ENCODE measurements around the gene RSU1. TPM values are rescaled to one million over a fixed set of nuclear protein-coding genes. Genes with fewer than 3 reads are reported as not detected.

Gene RSU1
- polyA plus RNA-seq, 1 donor (not counting 4 experiments of a cell fraction or from before 2014, with no cell fraction given) = 125 TPM

DNA sequence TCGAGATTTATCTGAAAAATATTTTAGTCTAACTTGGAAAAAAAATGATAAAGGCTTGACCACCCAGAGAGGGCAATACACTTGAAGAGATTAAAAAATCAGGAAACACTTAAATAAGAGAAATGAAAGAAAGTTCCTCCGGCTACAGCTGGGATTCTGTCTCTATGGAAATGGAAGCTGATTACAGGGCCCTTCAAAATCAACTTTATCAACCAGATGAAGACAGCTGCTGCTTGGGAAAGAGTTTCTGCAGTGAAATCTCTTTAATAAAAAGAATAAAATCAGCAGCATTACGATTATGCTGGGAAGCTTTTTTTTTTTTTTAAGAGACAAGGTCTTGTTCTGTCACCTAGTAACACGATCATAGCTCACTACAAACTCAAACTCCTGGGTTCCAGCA is 4.5 kb downstream of the RSU1 start:
- H3K4me3 ChIP-seq (ENCODE audit: control insufficient read depth in 2 of 3, extremely low read depth in 1 of 3, insufficient read depth in 2 of 3, low read depth in 1 of 3, low read length in 3 of 3) = no peak overlapping the region
- H3K4me1 ChIP-seq (ENCODE audit: control insufficient read depth, extremely low read depth, insufficient read depth, low read length) = peaks cover 8% of the 10 kb centered on the region
- FAIRE-seq = no peak
- no peaks in the 10 kb centered on the region for H3K9me1 ChIP-seq (ENCODE audit: control insufficient read depth, extremely low read depth, insufficient read depth, low read length)
- H2AFZ ChIP-seq (ENCODE audit: control insufficient read depth, low read length) = no peak overlapping the region
- H4K20me1 ChIP-seq (ENCODE audit: control insufficient read depth, extremely low read depth, insufficient read depth, low read length) = no peaks in the 10 kb centered on the region
- TF ChIP-seq EZH2 (IDR thresholded peaks at IDR 0.05; ENCODE audit: low read length) = no peak
- no peak for TF ChIP-seq CTCF (optimal IDR thresholded peaks at IDR 0.05 in 1 of 3, IDR thresholded peaks at IDR 0.05 in 1 of 3, conservative IDR thresholded peaks at IDR 0.05 in 1 of 3; ENCODE audit: extremely low read depth in 1 of 3, insufficient read depth in 2 of 3, low read length in 3 of 3)
- no peak for DNase-seq (ENCODE audit: low read depth, low spot score)
- H3K9ac ChIP-seq (ENCODE audit: control insufficient read depth, extremely low read depth, insufficient read depth, low read length) = no peak overlapping the region
- peaks cover 0 to 4% of the 10 kb centered on the region in 2 experiments for H3K36me3 ChIP-seq (ENCODE audit: control insufficient read depth in 2 of 2, extremely low read depth in 1 of 2, insufficient read depth in 2 of 2, low read length in 2 of 2)
- peaks cover 62% of the 10 kb centered on the region for H3K79me2 ChIP-seq (ENCODE audit: control insufficient read depth, insufficient read depth, low read length)
- H3K4me2 ChIP-seq (ENCODE audit: control insufficient read depth, extremely low read depth, insufficient read depth, low read depth, low read length) = no peak overlapping the region
- H3K9me3 ChIP-seq (ENCODE audit: control insufficient read depth, low read depth, low read length) = no peaks in the 10 kb centered on the region
- H3K27ac ChIP-seq (ENCODE audit: control insufficient read depth, insufficient read depth, low read length) = no peak overlapping the region
- dilution Hi-C loops (cut with MboI; ENCODE audit: extremely low pct_ligation_motif_present, low sequenced_read_pairs) = loop anchor here (25.0 kb wide), 1 partner anchor 925 kb away; no protein-coding TSS in a partner anchor
- no peaks in the 10 kb centered on the region for H3K27me3 ChIP-seq (ENCODE audit: control insufficient read depth, extremely low read depth, insufficient read depth, low read length)

DNA sequence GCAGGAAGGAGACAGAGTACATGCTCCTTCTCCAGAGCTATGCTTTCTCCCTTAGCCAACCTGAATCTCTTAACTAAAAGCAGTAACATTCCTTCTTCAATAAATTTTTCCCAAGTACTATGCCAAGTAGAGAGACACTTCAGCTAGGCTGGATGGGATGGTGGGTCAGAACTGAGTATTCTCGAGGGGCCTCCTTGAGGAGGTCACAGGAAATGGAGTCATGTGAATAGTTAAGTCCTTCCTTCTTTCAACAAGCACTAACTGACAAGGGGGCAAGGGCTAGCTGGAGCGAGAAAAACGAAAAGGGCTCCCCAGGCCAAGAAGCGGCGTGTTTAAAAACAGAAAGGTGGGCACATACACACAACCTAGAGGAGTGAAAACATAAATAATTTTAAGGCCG is 5.5 kb downstream of the RSU1 start:
- dilution Hi-C loops (cut with MboI; ENCODE audit: extremely low pct_ligation_motif_present, low sequenced_read_pairs) = loop anchor here (25.0 kb wide), 1 partner anchor 924 kb away; no protein-coding TSS in a partner anchor
- FAIRE-seq = no peak
- H3K9me1 ChIP-seq (ENCODE audit: control insufficient read depth, extremely low read depth, insufficient read depth, low read length) = no peaks in the 10 kb centered on the region
- H3K4me1 ChIP-seq (ENCODE audit: control insufficient read depth, extremely low read depth, insufficient read depth, low read length) = peaks cover 8% of the 10 kb centered on the region
- H3K36me3 ChIP-seq (ENCODE audit: control insufficient read depth in 2 of 2, extremely low read depth in 1 of 2, insufficient read depth in 2 of 2, low read length in 2 of 2) = peaks cover 0 to 4% of the 10 kb centered on the region in 2 experiments
- DNase-seq (ENCODE audit: low read depth, low spot score) = no peak
- TF ChIP-seq CTCF (optimal IDR thresholded peaks at IDR 0.05 in 1 of 3, IDR thresholded peaks at IDR 0.05 in 1 of 3, conservative IDR thresholded peaks at IDR 0.05 in 1 of 3; ENCODE audit: extremely low read depth in 1 of 3, insufficient read depth in 2 of 3, low read length in 3 of 3) (no peak), EZH2 (IDR thresholded peaks at IDR 0.05; ENCODE audit: low read length) (no peak)
- no peak overlapping the region for H3K27ac ChIP-seq (ENCODE audit: control insufficient read depth, insufficient read depth, low read length)
- no peak overlapping the region for H3K9ac ChIP-seq (ENCODE audit: control insufficient read depth, extremely low read depth, insufficient read depth, low read length)
- H3K9me3 ChIP-seq (ENCODE audit: control insufficient read depth, low read depth, low read length) = no peaks in the 10 kb centered on the region
- no peak overlapping the region for H3K4me3 ChIP-seq (ENCODE audit: control insufficient read depth in 2 of 3, extremely low read depth in 1 of 3, insufficient read depth in 2 of 3, low read depth in 1 of 3, low read length in 3 of 3)
- no peak overlapping the region for H3K4me2 ChIP-seq (ENCODE audit: control insufficient read depth, extremely low read depth, insufficient read depth, low read depth, low read length)
- H3K79me2 ChIP-seq (ENCODE audit: control insufficient read depth, insufficient read depth, low read length) = peaks cover 65% of the 10 kb centered on the region
- H2AFZ ChIP-seq (ENCODE audit: control insufficient read depth, low read length) = no peak overlapping the region
- no peaks in the 10 kb centered on the region for H4K20me1 ChIP-seq (ENCODE audit: control insufficient read depth, extremely low read depth, insufficient read depth, low read length)
- H3K27me3 ChIP-seq (ENCODE audit: control insufficient read depth, extremely low read depth, insufficient read depth, low read length) = no peaks in the 10 kb centered on the region
